ENCODE data around the gene TSPAN11. TPM values are rescaled to one million over a fixed set of nuclear protein-coding genes. Genes with fewer than 3 reads are reported as not detected.

TSPAN11 gene
- 1.9 and 3.2 TPM in 2 replicates for total RNA-seq

GRCh38 chr12:30926243-30927221 is at the start of gene TSPAN11:
Gene TSPAN11 (plus strand): TSS chr12:30926748. CDS start chr12:30953992, 27,244 bp downstream.

Other genes with a start within 250 kb of the TSPAN11 start
- 56.9 and 57.0 TPM in 2 replicates for gene IPO8, start 230.9 kb upstream of the TSPAN11 start, total RNA-seq
- 50.8 and 71.4 TPM in 2 replicates for gene CAPRIN2, start 171.8 kb upstream of the TSPAN11 start, total RNA-seq
- gene DDX11, start 147.1 kb downstream of the TSPAN11 start, total RNA-seq: 21.1 and 28.2 TPM in 2 replicates